BLaER1 treated with 17β-estradiol and CSF1 and Interleukin-3, amounts not matched to agents 10 nM and 100 nM (cell line): Measurements from ENCODE around the gene SPOCD1.

Source experiments
- H3K27ac ChIP-seq, 11 experiments: shearing (Covaris generic); formaldehyde crosslinking; 2 replicates each; pipeline ENCODE4 v1.8.1; 2022
- H3K27me3 ChIP-seq, 11 experiments: shearing (Covaris generic); formaldehyde crosslinking; 2 replicates each; pipeline ENCODE4 v1.8.1; 2022
- H3K36me3 ChIP-seq, 11 experiments: shearing (Covaris generic); formaldehyde crosslinking; 2 replicates each; pipeline ENCODE4 v1.8.1; 2022
- H3K4me1 ChIP-seq, 10 experiments: shearing (Covaris generic); formaldehyde crosslinking; 2 replicates each; pipeline ENCODE4 v1.8.1; 2022
- H3K4me2 ChIP-seq, 11 experiments: shearing (Covaris generic); formaldehyde crosslinking; 2 replicates each; pipeline ENCODE4 v1.8.1; 2022
- H3K4me3 ChIP-seq, 10 experiments: shearing (Covaris generic); formaldehyde crosslinking; 2 replicates each; pipeline ENCODE4 v1.8.1; 2022
- H3K9ac ChIP-seq, 11 experiments: shearing (Covaris generic); formaldehyde crosslinking; 2 replicates each; pipeline ENCODE4 v1.8.1; 2022
- H3K9me3 ChIP-seq, 11 experiments: shearing (Covaris generic); formaldehyde crosslinking; replicated peaks in 1 of 11; 2 replicates each; pipeline ENCODE4 v1.8.1; 2022
- H4K20me1 ChIP-seq, 11 experiments: shearing (Covaris generic); formaldehyde crosslinking; 2 replicates each; pipeline ENCODE4 v1.8.1; 2022
- Cebpa-rat ChIP-seq, 11 experiments: shearing (Covaris generic); IDR thresholded peaks; 2 replicates each; pipeline ENCODE4 v1.8.1; 2022

SPOCD1 gene

DNA sequence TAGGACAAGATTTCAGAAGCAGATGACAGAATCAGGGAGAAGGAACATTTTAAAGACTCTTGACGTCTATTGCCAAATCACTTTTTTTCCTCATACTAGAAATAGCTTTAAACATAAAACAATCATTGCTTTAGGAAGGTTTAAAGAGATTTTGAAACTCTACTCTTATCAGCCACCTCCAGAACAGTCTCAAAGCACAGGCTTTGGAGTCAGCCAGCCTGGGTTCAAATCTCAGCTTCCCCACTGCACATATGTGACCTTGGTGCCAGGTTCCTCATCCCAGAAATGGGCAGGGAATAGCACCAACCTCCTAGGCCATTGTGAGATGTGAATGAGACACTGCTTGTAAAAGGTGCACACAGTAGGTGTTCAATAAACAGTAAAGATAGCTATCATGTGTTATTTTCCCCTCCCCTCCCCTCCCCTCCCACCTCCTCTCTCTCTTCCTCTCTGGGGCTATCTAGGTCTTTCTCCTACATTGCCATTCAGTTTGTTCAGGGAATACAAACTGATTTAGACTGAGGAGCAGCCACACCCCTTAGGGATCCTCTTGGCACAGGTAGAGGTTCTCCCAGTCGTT is 20.6 kb downstream of the SPOCD1 start:
- H3K4me3 ChIP-seq: no peak overlapping the region
- peaks cover 0 to 7% (median 0%) of the 10 kb centered on the region in 11 experiments; a peak in 1 of 22 replicates for H4K20me1 ChIP-seq
- no peak for TF ChIP-seq Cebpa-rat (IDR thresholded peaks at IDR 0.05)
- H3K9me3 ChIP-seq: no peaks in the 10 kb centered on the region
- no peak overlapping the region for H3K4me2 ChIP-seq
- H3K4me1 ChIP-seq: peaks cover 28 to 46% (median 42%) of the 10 kb centered on the region in 10 experiments
- H3K27ac ChIP-seq: no peak overlapping the region
- no peak overlapping the region for H3K9ac ChIP-seq
- no peaks in the 10 kb centered on the region for H3K36me3 ChIP-seq
- peaks cover 0 to 3% (median 0%) of the 10 kb centered on the region in 11 experiments; a peak in 1 of 22 replicates for H3K27me3 ChIP-seq

DNA sequence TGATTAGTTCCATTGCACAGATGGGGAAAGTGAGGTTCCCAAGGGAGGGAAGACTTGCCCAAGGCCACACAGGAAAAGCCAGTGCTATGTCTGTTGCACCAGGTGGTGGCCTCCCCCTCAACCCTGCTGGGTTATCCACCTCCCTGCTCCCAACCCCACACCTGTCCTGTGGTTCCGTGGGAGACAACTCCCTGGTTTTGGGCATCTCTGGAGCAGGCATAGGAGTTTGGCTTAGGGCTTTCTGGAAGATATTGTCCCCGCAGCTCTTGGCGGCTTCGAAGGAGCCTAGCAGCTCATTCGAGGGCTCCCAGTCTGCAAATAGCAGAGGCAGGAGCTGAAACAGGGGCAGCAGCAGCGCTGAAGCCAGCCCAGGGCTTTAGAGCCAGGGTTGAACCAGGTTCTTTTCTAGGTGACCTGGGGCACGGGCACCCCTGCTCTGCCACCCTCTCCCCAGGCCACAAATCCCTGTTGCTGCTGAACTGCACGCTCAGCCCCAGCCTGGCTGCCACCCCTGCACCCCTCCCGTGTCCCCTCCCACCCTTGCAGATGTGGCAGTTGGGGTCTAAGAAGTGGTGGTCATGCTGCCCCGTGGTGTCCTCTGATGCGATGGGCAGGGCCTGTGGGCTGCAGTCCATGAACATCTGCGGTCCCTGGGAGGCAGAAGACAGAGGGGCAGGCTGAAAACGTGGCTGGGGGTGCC is 22.1 kb downstream of the SPOCD1 start:
- H3K4me3 ChIP-seq: no peak overlapping the region
- peaks cover 0 to 2% (median 0%) of the 10 kb centered on the region in 11 experiments; a peak in 1 of 22 replicates for H4K20me1 ChIP-seq
- peak overlapping the region in 6 of 11 experiments; percentile 0 to 35 (median 12); a peak in 8 of 22 replicates for H3K4me2 ChIP-seq
- peaks cover 18 to 38% (median 34%) of the 10 kb centered on the region in 10 experiments for H3K4me1 ChIP-seq
- no peaks in the 10 kb centered on the region for H3K27me3 ChIP-seq
- H3K9me3 ChIP-seq: no peaks in the 10 kb centered on the region
- H3K9ac ChIP-seq: peak overlapping the region in 1 of 11 experiments; percentile 33; a peak in 1 of 22 replicates
- no peak for TF ChIP-seq Cebpa-rat (IDR thresholded peaks at IDR 0.05)
- no peaks in the 10 kb centered on the region for H3K36me3 ChIP-seq
- no peak overlapping the region for H3K27ac ChIP-seq

DNA sequence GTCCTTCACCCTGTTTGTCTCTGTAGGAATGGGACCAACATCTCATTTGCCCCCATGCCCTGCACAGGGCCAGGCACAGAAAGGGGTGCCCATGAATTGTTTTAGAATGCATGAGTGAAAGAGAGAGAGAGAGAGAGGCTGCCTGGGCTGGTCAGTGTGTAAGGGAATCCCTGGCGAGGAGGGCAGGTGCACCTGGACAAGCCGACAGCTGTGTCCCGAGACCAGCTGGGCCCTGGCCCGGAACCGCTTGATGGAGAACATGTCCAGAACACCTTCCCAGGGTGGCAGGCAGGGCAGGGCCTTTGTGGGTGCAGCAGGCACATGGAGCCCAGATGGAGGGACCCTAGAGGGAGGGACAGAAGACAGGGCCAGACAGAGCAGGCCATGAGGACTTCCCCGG is 22.7 kb downstream of the SPOCD1 start:
- Histone ChIP-seq H3K36me3 (no peaks in the 10 kb centered on the region), H3K27ac (no peak overlapping the region), H3K4me1 (peaks cover 13 to 35% (median 30%) of the 10 kb centered on the region in 10 experiments), H3K27me3 (no peaks in the 10 kb centered on the region), H3K4me2 (peak overlapping the region in 6 of 11 experiments; percentile 0 to 35 (median 12); a peak in 8 of 22 replicates), H4K20me1 (no peaks in the 10 kb centered on the region; a peak in 1 of 22 replicates), H3K4me3 (no peak overlapping the region), H3K9ac (peak overlapping the region in 1 of 11 experiments; percentile 33; a peak in 1 of 22 replicates), H3K9me3 (no peaks in the 10 kb centered on the region)
- no peak for TF ChIP-seq Cebpa-rat (IDR thresholded peaks at IDR 0.05)

DNA sequence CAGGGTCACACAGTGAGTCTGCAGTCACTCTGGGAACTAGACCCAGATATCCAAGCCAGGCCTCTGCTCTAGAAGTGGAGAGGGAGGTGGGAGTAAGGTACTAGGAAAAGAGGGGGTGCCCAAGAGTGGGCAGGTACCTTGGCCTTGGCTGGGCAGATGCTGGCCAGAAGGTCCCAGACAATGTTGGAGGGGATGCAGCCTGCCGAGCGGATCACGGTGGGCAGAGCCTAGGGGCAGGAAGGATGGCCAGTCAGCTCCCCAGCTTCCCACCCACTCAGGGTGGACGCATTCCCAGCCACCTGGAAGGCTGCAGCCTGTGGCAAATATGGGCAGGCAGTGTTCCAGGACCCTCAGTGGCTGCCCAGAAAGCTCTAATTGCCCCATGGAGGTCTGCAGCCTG is 23.3 kb downstream of the SPOCD1 start:
- no peaks in the 10 kb centered on the region for H3K27me3 ChIP-seq
- no peak for TF ChIP-seq Cebpa-rat (IDR thresholded peaks at IDR 0.05)
- no peaks in the 10 kb centered on the region for H3K36me3 ChIP-seq
- no peaks in the 10 kb centered on the region for H3K9me3 ChIP-seq
- no peak overlapping the region for H3K27ac ChIP-seq
- peaks cover 13 to 36% (median 30%) of the 10 kb centered on the region in 10 experiments for H3K4me1 ChIP-seq
- no peaks in the 10 kb centered on the region; a peak in 1 of 22 replicates for H4K20me1 ChIP-seq
- no peak overlapping the region for H3K4me3 ChIP-seq
- H3K9ac ChIP-seq: no peak overlapping the region
- no peak overlapping the region for H3K4me2 ChIP-seq

DNA sequence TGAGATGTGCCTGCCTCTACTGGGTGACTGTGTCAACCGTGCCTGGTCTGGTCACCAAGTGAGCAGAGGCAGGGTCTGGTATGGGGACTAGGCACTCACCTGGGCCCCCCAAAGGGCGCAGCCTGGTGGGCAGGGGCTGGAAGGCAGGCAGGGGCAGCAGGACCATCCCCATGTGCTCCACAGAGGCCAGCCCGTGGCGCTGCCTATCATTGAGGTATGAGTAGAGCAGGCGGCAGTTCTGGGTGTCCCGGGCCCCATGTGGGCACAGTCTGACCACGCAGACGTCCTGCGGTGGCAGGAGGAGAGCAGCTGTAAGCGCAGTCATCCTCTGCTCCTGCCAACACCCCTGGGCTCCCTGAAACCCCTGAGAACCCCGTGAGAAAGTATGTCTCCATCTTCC is 23.7 kb downstream of the SPOCD1 start:
- Histone ChIP-seq H3K36me3 (no peaks in the 10 kb centered on the region), H3K4me2 (no peak overlapping the region), H3K4me3 (no peak overlapping the region), H3K4me1 (peaks cover 16 to 40% (median 33%) of the 10 kb centered on the region in 10 experiments), H3K27ac (no peak overlapping the region), H4K20me1 (no peaks in the 10 kb centered on the region), H3K9me3 (no peaks in the 10 kb centered on the region), H3K27me3 (no peaks in the 10 kb centered on the region), H3K9ac (no peak overlapping the region)
- TF ChIP-seq Cebpa-rat (IDR thresholded peaks at IDR 0.05): no peak

DNA sequence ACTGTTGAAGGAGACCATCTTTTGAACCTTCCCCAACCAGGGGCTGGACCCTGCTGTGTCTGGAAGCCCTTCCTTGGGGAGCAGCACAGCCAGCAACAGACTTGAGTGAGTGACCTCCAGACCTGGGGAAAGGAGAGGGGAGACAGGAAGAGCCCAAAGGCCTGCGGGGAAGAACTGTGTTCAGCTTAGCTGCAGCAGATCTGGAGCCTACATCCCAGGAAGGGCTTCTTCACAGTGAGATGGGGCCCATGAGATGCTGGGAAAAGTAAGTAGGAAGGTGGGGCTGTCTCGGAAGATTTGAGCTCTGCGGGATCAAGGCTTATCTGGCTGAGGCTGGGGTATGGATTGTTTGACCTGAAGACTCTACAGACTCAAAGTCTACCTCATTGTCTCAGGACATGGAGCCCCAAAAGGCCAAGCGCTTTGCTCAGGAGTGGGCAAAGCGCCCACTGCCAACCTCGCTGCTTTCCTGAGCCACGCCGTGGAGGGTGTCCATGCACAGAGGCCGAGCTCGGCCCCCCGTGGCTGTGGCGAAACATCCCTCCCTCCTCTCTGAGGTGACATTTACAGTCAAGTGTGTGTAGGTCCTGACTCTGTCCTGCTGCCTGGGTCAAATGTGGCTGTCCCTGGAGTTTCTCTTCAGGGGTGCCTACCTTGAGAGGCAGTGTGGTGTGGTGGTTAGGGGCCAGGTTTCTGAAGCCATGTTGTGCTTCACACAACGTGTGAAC is 24.5 kb downstream of the SPOCD1 start:
- Histone ChIP-seq H3K4me2 (no peak overlapping the region), H3K27ac (no peak overlapping the region), H3K36me3 (no peaks in the 10 kb centered on the region), H3K4me3 (no peak overlapping the region), H3K9ac (no peak overlapping the region), H3K9me3 (no peaks in the 10 kb centered on the region), H4K20me1 (no peaks in the 10 kb centered on the region), H3K4me1 (peaks cover 12 to 44% (median 32%) of the 10 kb centered on the region in 10 experiments; a peak in 19 of 20 replicates), H3K27me3 (no peaks in the 10 kb centered on the region)
- TF ChIP-seq Cebpa-rat (IDR thresholded peaks at IDR 0.05): no peak

DNA sequence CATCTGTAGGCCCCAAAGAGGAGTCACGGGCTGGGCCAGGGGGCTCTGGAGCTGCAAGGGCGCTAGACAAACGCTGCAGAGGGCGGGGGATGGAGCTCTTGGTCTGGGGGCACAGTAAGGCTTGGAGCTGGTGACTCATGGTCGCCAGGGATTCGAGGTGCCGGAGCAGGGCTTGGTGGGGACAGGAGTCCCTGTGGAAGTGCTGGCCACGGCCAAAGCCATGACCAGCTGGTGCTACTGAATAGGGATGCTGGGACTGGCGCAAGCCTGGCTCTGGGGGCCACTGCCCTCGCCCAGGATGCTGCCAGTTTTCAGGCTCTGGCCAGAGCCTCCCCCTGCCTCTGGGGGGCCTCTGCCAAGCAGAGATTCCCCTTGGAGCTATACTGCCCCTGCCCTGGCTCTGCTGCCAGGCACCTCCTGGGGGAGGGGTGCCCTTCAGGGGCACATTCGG is 25.2 kb downstream of the SPOCD1 start:
- Histone ChIP-seq H3K9me3 (no peaks in the 10 kb centered on the region), H3K4me2 (no peak overlapping the region), H3K9ac (0 out of 22 replicates have a peak overlapping the region, but pooled peaks of 1 of the 11 experiments have one; percentile 9), H3K36me3 (no peaks in the 10 kb centered on the region), H3K27ac (no peak overlapping the region), H3K4me1 (peaks cover 12 to 48% (median 35%) of the 10 kb centered on the region in 10 experiments; a peak in 19 of 20 replicates), H3K4me3 (no peak overlapping the region), H4K20me1 (no peaks in the 10 kb centered on the region), H3K27me3 (no peaks in the 10 kb centered on the region)
- no peak for TF ChIP-seq Cebpa-rat (IDR thresholded peaks at IDR 0.05)

DNA sequence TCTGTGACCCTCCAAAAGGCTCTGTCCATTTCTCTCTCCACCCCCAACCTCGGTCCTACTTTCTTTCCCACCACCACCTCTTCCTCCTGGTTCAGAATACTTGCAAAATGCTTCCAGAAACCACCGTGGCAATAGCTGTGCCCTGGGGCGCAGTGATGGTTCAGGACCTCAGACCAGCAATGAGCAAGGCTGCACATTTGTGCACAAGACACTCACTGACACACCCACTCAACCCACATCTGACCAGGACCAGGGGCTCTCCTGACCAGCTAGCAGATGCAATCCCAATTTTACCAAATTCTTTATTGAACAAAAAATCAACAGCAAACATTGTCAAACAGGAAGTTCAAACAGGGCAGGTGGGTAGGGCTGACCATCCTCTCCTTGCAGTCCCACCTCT is 25.7 kb downstream of the SPOCD1 start:
- Histone ChIP-seq H3K9me3 (no peaks in the 10 kb centered on the region), H3K27me3 (no peaks in the 10 kb centered on the region)

More for the DNA sequence above, 25.7 kb downstream of the SPOCD1 start:
- TF ChIP-seq Cebpa-rat (IDR thresholded peaks at IDR 0.05): no peak
- peaks cover 18 to 53% (median 40%) of the 10 kb centered on the region in 10 experiments for H3K4me1 ChIP-seq
- H3K9ac ChIP-seq: no peak overlapping the region
- H3K4me2 ChIP-seq: no peak overlapping the region
- no peaks in the 10 kb centered on the region for H3K36me3 ChIP-seq
- no peaks in the 10 kb centered on the region for H4K20me1 ChIP-seq
- no peak overlapping the region for H3K27ac ChIP-seq
- H3K4me3 ChIP-seq: no peak overlapping the region
